ENCODE data around the gene RENBP. TPM values are rescaled to one million over a fixed set of nuclear protein-coding genes. Genes with fewer than 3 reads are reported as not detected.

RENBP gene
- total RNA-seq, 6 experiments from 2014 or later = 2.2 to 9.1 (median 5.2) TPM

DNA sequence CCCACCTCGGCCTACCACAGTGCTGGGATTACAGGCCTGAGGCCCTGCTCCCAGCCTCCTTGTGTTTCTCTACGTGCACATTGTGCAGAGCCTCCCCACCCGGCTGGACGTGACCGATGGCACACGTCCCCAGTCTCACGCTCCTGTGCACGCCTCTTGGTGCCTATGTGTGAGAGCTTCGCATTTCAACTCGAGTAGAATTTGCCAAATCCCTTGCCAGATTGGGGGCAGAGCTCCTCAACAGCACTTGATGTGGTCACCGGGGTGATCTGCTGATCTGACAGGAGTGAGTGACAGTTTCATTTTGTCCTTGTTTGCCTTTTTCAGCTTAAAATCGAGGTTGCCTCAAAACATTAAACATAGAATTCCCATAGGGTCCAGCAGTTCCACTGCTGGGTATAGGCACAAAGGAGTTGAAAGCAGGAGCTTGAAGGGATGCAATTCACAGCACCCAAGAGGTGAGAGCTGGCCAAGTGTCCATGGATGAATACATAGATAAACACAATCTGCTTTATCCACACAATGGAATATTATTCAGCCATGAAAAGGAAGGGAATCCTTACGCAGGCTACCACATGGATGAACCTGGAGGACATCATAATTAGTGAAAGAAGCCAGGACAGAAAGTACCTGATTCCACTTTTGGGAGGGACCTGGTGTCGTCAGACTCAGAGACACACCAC is 45.7 kb upstream of the RENBP start:
- TF ChIP-seq, protein P1, sequence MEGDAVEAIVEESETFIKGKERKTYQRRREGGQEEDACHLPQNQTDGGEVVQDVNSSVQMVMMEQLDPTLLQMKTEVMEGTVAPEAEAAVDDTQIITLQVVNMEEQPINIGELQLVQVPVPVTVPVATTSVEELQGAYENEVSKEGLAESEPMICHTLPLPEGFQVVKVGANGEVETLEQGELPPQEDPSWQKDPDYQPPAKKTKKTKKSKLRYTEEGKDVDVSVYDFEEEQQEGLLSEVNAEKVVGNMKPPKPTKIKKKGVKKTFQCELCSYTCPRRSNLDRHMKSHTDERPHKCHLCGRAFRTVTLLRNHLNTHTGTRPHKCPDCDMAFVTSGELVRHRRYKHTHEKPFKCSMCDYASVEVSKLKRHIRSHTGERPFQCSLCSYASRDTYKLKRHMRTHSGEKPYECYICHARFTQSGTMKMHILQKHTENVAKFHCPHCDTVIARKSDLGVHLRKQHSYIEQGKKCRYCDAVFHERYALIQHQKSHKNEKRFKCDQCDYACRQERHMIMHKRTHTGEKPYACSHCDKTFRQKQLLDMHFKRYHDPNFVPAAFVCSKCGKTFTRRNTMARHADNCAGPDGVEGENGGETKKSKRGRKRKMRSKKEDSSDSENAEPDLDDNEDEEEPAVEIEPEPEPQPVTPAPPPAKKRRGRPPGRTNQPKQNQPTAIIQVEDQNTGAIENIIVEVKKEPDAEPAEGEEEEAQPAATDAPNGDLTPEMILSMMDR (IDR thresholded peaks at IDR 0.05) = no peak
- TF ChIP-seq POLR2A (IDR thresholded peaks at IDR 0.05) = no peak
- Histone ChIP-seq H3K27me3 (no peaks in the 10 kb centered on the region), H3K27ac (no peak overlapping the region), H3K9me3 (no peaks in the 10 kb centered on the region), H3K4me1 (peaks cover 0 to 7% (median under 1%) of the 10 kb centered on the region in 4 donors), H3K36me3 (no peaks in the 10 kb centered on the region), H3K4me3 (no peak overlapping the region)
- 78% methylated on average over 3 of the region's 14 CpGs for WGBS (ENCODE audit: insufficient coverage, low coverage, low lambda C conversion rate, missing lambda C conversion rate)
- no peak for ATAC-seq
- DNase-seq = no peak
- intact Hi-C loops (cut with DNase I) = no loop called here

DNA sequence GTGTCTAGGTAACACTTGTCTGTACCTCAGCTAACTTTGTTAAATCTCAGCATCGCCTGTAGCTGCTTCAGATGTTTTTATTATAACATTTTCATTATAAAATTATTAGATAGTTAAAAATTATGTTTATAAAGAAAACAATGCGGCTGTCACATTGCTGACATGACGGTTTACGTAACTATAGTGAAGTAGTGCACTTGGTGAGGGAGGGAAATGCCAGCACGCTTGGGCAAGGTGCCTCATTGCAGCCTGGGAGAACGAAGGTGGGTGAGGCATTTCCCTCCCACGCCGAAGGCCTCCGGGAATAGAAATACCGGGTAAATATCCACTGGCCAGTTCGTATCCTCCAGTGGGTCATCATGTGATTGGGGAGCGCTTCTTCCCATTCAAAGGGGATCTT is 44.0 kb upstream of the RENBP start:
- ATAC-seq (no peak), DNase-seq (no peak)
- H3K9me3 ChIP-seq = no peaks in the 10 kb centered on the region
- TF ChIP-seq, protein P1 (IDR thresholded peaks at IDR 0.05) = no peak
- TF ChIP-seq POLR2A (IDR thresholded peaks at IDR 0.05) = no peak
- intact Hi-C loops (cut with DNase I) = no loop called here
- 84% methylated on average over 11 of the region's 12 CpGs for WGBS (ENCODE audit: insufficient coverage, low coverage, low lambda C conversion rate, missing lambda C conversion rate)
- H3K4me3 ChIP-seq = no peak overlapping the region
- H3K27me3 ChIP-seq = no peaks in the 10 kb centered on the region
- H3K36me3 ChIP-seq = no peaks in the 10 kb centered on the region
- H3K4me1 ChIP-seq = peaks cover 0 to 10% (median 4%) of the 10 kb centered on the region in 4 donors
- no peak overlapping the region for H3K27ac ChIP-seq

DNA sequence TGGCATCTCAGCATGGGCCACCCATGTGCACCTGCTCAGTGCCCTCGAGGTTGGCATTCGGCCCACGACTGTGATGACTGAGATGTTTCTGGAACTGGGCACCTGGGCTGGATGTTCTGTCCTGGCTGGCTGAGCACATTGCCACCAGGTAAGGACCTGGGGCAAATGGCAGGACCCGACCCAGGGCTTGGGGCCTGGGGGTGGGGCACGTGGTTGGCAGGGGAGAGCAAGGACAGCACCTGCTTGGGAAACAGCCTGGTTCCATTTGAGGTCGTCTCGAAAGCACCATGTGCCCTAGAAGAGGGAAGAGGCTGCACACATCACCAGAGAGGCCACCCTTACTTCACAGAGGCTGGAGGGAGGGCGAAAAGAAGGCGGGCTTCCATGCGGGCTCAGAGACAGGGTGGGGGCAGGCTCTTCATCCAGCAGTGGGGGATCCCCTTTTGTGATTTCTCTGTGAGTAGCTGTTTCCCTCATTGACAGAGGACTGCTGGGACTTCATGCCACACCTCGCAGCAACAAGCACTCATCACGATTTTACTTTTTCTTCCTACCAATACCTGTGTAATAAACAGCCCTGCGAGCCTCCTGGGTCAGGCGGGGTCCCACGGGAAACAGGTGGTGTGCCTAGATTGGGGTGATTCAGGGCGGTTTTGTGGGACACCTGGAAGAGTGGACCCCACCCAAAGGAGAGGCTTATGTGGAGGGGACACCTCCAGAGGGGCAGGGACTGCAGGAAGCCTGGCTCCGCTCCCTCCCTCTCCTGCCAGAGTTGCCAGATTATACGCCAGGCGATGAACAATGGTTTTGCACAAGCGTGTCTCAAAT is 40.1 kb upstream of the RENBP start:
- peak; percentile 1 to 54 (median 17) for ATAC-seq
- intact Hi-C loops (cut with DNase I) = no loop called here
- Histone ChIP-seq H3K27ac (peak overlapping the region; percentile 59 to 87 (median 64)), H3K9me3 (no peaks in the 10 kb centered on the region), H3K36me3 (no peaks in the 10 kb centered on the region), H3K27me3 (no peaks in the 10 kb centered on the region), H3K4me3 (no peak overlapping the region), H3K4me1 (peaks cover 0 to 14% (median 4%) of the 10 kb centered on the region in 4 donors)
- peak in 1 of 3 donors; percentile 80 for DNase-seq
- TF ChIP-seq POLR2A (IDR thresholded peaks at IDR 0.05) = no peak
- TF ChIP-seq, protein P1 (IDR thresholded peaks at IDR 0.05) = no peak
- WGBS (ENCODE audit: insufficient coverage, low coverage, low lambda C conversion rate, missing lambda C conversion rate) = 53% methylated on average over 9 of the region's 20 CpGs

DNA sequence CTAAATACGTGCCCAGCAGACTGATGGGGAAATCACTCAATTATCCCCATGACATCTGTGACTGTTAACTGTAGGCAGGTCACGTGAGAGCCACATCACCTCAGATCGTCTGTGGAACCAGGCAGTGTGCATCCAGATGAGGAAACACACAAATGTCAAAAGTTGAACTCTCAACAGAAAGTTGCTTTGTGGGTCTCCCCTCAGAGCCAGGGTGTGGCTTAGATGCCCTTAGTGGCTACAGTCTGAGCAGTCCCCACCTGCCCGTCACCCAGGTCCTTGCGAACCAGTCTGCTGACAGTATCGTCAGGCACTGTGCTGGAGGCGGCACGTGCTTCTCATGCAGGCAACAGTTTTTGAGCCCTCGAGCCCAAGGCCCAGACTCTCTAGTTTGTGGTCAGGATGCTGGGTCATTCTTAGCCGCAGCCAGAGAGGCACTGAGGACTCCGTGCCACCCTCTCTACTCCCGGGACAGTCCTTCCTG is 38.9 kb upstream of the RENBP start:
- Histone ChIP-seq H3K36me3 (no peaks in the 10 kb centered on the region), H3K4me3 (no peak overlapping the region), H3K27ac (peak overlapping the region in 1 of 3 donors; percentile 44), H3K4me1 (peaks cover 0 to 14% (median 4%) of the 10 kb centered on the region in 4 donors), H3K9me3 (no peaks in the 10 kb centered on the region), H3K27me3 (no peaks in the 10 kb centered on the region)
- no peak for ATAC-seq
- DNase-seq = no peak
- TF ChIP-seq, protein P1 (IDR thresholded peaks at IDR 0.05) = no peak
- no peak for TF ChIP-seq POLR2A (IDR thresholded peaks at IDR 0.05)
- WGBS (ENCODE audit: insufficient coverage, low coverage, low lambda C conversion rate, missing lambda C conversion rate) = 71% methylated on average over 7 of the region's 12 CpGs
- intact Hi-C loops (cut with DNase I) = no loop called here
